ENCODE measurements around the gene KATNB1.

- TF ChIP-seq, protein P1, sequence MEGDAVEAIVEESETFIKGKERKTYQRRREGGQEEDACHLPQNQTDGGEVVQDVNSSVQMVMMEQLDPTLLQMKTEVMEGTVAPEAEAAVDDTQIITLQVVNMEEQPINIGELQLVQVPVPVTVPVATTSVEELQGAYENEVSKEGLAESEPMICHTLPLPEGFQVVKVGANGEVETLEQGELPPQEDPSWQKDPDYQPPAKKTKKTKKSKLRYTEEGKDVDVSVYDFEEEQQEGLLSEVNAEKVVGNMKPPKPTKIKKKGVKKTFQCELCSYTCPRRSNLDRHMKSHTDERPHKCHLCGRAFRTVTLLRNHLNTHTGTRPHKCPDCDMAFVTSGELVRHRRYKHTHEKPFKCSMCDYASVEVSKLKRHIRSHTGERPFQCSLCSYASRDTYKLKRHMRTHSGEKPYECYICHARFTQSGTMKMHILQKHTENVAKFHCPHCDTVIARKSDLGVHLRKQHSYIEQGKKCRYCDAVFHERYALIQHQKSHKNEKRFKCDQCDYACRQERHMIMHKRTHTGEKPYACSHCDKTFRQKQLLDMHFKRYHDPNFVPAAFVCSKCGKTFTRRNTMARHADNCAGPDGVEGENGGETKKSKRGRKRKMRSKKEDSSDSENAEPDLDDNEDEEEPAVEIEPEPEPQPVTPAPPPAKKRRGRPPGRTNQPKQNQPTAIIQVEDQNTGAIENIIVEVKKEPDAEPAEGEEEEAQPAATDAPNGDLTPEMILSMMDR (conservative IDR thresholded peaks at IDR 0.05; ENCODE audit: low read depth, low read length) = no peak
- no peak for TF ChIP-seq EZH2 (IDR thresholded peaks at IDR 0.05; ENCODE audit: low read length, unreplicated experiment)
Measured at GRCh38 chr16:57700781-57701551, 34.6 kb upstream of the KATNB1 start.
